HG02981 (cell line): ENCODE measurements around the gene NFAT5.
"Not testable (repeated sequence)": the region's sequence is repeated elsewhere in the genome, so short reads cannot be mapped to it uniquely, and the experiment has no call there.

Source experiments
- ATAC-seq: cut with Tn5 transposase; IDR thresholded peaks from one replicate; pipeline ENCODE4 v1.9.1; 2021; ENCODE audit warnings: mild to moderate bottlenecking, moderate library complexity; ENCODE audit not compliant: unreplicated experiment

Gene NFAT5

GRCh38 chr16:69706256-69706974, 140.6 kb downstream of the NFAT5 start:
- no peak for ATAC-seq

- no peak for ATAC-seq
Observed at GRCh38 chr16:69706975-69707340, 141.2 kb downstream of the NFAT5 start.

- ATAC-seq: no peak
Observed at GRCh38 chr16:69707920-69708683, 142.3 kb downstream of the NFAT5 start.

GRCh38 chr16:69709456-69710084, 143.8 kb downstream of the NFAT5 start:
- ATAC-seq: no peak

GRCh38 chr16:69711115-69711740, 145.5 kb downstream of the NFAT5 start:
- ATAC-seq: no peak

GRCh38 chr16:69712277-69712676, 146.5 kb downstream of the NFAT5 start:
- no peak for ATAC-seq

- no peak for ATAC-seq
Observed at GRCh38 chr16:69712914-69713581, 147.3 kb downstream of the NFAT5 start.

- no peak for ATAC-seq
Observed at GRCh38 chr16:69717066-69717465, 151.3 kb downstream of the NFAT5 start.

- ATAC-seq: no peak
Observed at GRCh38 chr16:69718111-69718764, 152.5 kb downstream of the NFAT5 start.

GRCh38 chr16:69720822-69721430, 155.2 kb downstream of the NFAT5 start:
- ATAC-seq: no peak

- no peak for ATAC-seq
Observed at GRCh38 chr16:69721441-69721957, 155.7 kb downstream of the NFAT5 start.

- ATAC-seq: no peak
Observed at GRCh38 chr16:69724414-69724873, 158.7 kb downstream of the NFAT5 start.

GRCh38 chr16:69724981-69725479, 159.3 kb downstream of the NFAT5 start:
- no peak for ATAC-seq

- ATAC-seq: no peak
Observed at GRCh38 chr16:69725480-69726312, 159.9 kb downstream of the NFAT5 start.

- ATAC-seq: peak; percentile 98
Observed at GRCh38 chr16:69726313-69727060, 160.7 kb downstream of the NFAT5 start, which contains the start of gene NQO1. TSS of gene NQO1 (minus strand) at chr16:69726560. CDS start at chr16:69726439, 121 bp downstream.

GRCh38 chr16:69727916-69728270, 162.1 kb downstream of the NFAT5 start:
- no peak for ATAC-seq

GRCh38 chr16:69729030-69729429, 163.3 kb downstream of the NFAT5 start:
- ATAC-seq: not testable (repeated sequence)

- ATAC-seq: not testable (repeated sequence)
Observed at GRCh38 chr16:69731280-69731679, 165.5 kb downstream of the NFAT5 start.
